Hepatocyte (in vitro differentiated cells): ENCODE data around the gene KCNE4. TPM values are rescaled to one million over a fixed set of nuclear protein-coding genes. Genes with fewer than 3 reads are reported as not detected.

Experiments used
- DNase-seq: peaks from one replicate; pipeline ENCODE4 v3.0.0-alpha.2; 2016; ENCODE audit warnings: low spot score
- H2AFZ ChIP-seq: fragments of 200-600 bp; sonication (generic); 2 replicates; pipeline ENCODE4 v1.6.0; 2016; ENCODE audit warnings: antibody characterized with exemption, mild to moderate bottlenecking
- H3K27ac ChIP-seq: fragments of 200-600 bp; sonication (generic); 2 replicates; pipeline ENCODE4 v1.5.1; 2016; ENCODE audit warnings: mild to moderate bottlenecking
- H3K27me3 ChIP-seq: fragments of 200-600 bp; sonication (generic); 2 replicates; pipeline ENCODE4 v1.6.1; 2016
- H3K36me3 ChIP-seq: fragments of 200-600 bp; sonication (generic); replicated peaks from 2 replicates; pipeline ENCODE4 v1.5.1; 2016; ENCODE audit warnings: low read depth; ENCODE audit not compliant: insufficient read depth
- H3K4me1 ChIP-seq: fragments of 200-600 bp; sonication (generic); 2 replicates; pipeline ENCODE4 v1.5.1; 2016; ENCODE audit warnings: mild to moderate bottlenecking, moderate library complexity; ENCODE audit not compliant: insufficient read depth
- H3K4me2 ChIP-seq: fragments of 200-600 bp; sonication (generic); 2 replicates; pipeline ENCODE4 v1.6.0; 2016
- H3K4me3 ChIP-seq: fragments of 200-600 bp; sonication (generic); 2 replicates; pipeline ENCODE4 v1.5.1; 2016; ENCODE audit warnings: mild to moderate bottlenecking
- H3K79me2 ChIP-seq: fragments of 200-600 bp; sonication (generic); 2 replicates; pipeline ENCODE4 v1.6.0; 2017; ENCODE audit warnings: mild to moderate bottlenecking
- H3K9me2 ChIP-seq: fragments of 200-600 bp; sonication (generic); replicated peaks from 2 replicates; pipeline ENCODE4 v1.6.0; 2017; ENCODE audit warnings: mild to moderate bottlenecking; ENCODE audit not compliant: insufficient read depth
- H3K9me3 ChIP-seq: fragments of 200-600 bp; sonication (generic); 2 replicates; pipeline ENCODE4 v1.5.1; 2016; ENCODE audit warnings: low read depth, mild to moderate bottlenecking
- H4K20me1 ChIP-seq: fragments of 200-600 bp; sonication (generic); 2 replicates; pipeline ENCODE4 v1.6.0; 2016; ENCODE audit warnings: mild to moderate bottlenecking; ENCODE audit not compliant: insufficient read depth, poor library complexity, severe bottlenecking
- CTCF ChIP-seq: fragments of 200-600 bp; sonication (generic); IDR thresholded peaks from 2 replicates; pipeline ENCODE4 v1.5.1; 2016; ENCODE audit warnings: antibody characterized with exemption, mild to moderate bottlenecking; ENCODE audit not compliant: poor library complexity
- EZH2 ChIP-seq: fragments of 200-600 bp; sonication (generic); IDR thresholded peaks from 2 replicates; pipeline ENCODE4 v1.6.1; 2016; ENCODE audit warnings: antibody characterized with exemption, mild to moderate bottlenecking, borderline replicate concordance
- EZH2phosphoT487 ChIP-seq: fragments of 200-600 bp; sonication (generic); IDR thresholded peaks from one replicate; pipeline ENCODE4 v1.6.1; 2018; ENCODE audit warnings: antibody characterized with exemption, mild to moderate bottlenecking, low read depth, moderate library complexity; ENCODE audit not compliant: unreplicated experiment, severe bottlenecking
- WGBS: methylation state at CpG from one replicate; pipeline ENCODE4 v1.1.6; 2016; ENCODE audit warnings: low lambda C conversion rate; ENCODE audit errors: missing lambda C conversion rate; 5-methylcytosine and 5-hydroxymethylcytosine counted together
- polyA plus RNA-seq: library from polyadenylated mRNA; unstranded; fragments of >200 nt; fragmentation: Nextera tagmentation; extraction: Ambion mirVana; gene quantifications from 2 replicates; pipeline ENCODE4 v1.2.1, GENCODE V29; 2016
- total RNA-seq: library from RNA; depleted of rRNA; stranded (reverse); fragments of >200 nt; gene quantifications from 2 replicates; pipeline ENCODE4 v1.2.3, GENCODE V29; 2014

The KCNE4 gene
- total and polyA plus RNA-seq, 2 experiments from 2014 or later, result 51.4 to 54.6 TPM

- WGBS, result 93% methylated on average over 5 of the region's 5 CpGs
- H3K79me2 ChIP-seq, result no peaks in the 10 kb centered on the region
- no peaks in the 10 kb centered on the region for H3K27me3 ChIP-seq
- no peaks in the 10 kb centered on the region for H3K4me1 ChIP-seq
- TF ChIP-seq EZH2phosphoT487, result no peak
- TF ChIP-seq CTCF, result no peak
- TF ChIP-seq EZH2, result no peak
- H3K27ac ChIP-seq, result no peak overlapping the region
- no peaks in the 10 kb centered on the region for H4K20me1 ChIP-seq
- DNase-seq, result no peak
- no peaks in the 10 kb centered on the region for H3K9me3 ChIP-seq
- H3K36me3 ChIP-seq, result no peaks in the 10 kb centered on the region
- H2AFZ ChIP-seq, result no peak overlapping the region
- H3K4me2 ChIP-seq, result no peak overlapping the region
- no peak overlapping the region for H3K4me3 ChIP-seq
- no peaks in the 10 kb centered on the region for H3K9me2 ChIP-seq
These were observed 35.5 kb downstream of the KCNE4 start for GRCh38 chr2:223087466-223087865.

- Histone ChIP-seq H3K4me1 (no peaks in the 10 kb centered on the region), H2AFZ (no peak overlapping the region), H3K9me3 (no peaks in the 10 kb centered on the region), H3K4me3 (no peak overlapping the region), H4K20me1 (no peaks in the 10 kb centered on the region), H3K27ac (no peak overlapping the region), H3K79me2 (no peaks in the 10 kb centered on the region), H3K9me2 (no peaks in the 10 kb centered on the region), H3K4me2 (no peak overlapping the region), H3K27me3 (no peaks in the 10 kb centered on the region), H3K36me3 (no peaks in the 10 kb centered on the region)
- TF ChIP-seq EZH2phosphoT487, result no peak
- no peak for TF ChIP-seq EZH2
- no peak for TF ChIP-seq CTCF
- DNase-seq, result no peak
- 73% methylated on average over 3 of the region's 3 CpGs for WGBS
These were observed 36.9 kb downstream of the KCNE4 start for GRCh38 chr2:223088866-223089265.

- H3K9me3 ChIP-seq, result no peaks in the 10 kb centered on the region
- no peaks in the 10 kb centered on the region for H3K79me2 ChIP-seq
- no peak overlapping the region for H3K4me3 ChIP-seq
- no peaks in the 10 kb centered on the region for H3K36me3 ChIP-seq
- H3K9me2 ChIP-seq, result no peaks in the 10 kb centered on the region
- no peaks in the 10 kb centered on the region for H3K4me1 ChIP-seq
- TF ChIP-seq EZH2phosphoT487, result no peak
- no peak for TF ChIP-seq EZH2
- no peak for TF ChIP-seq CTCF
- H3K27ac ChIP-seq, result no peak overlapping the region
- no peak overlapping the region for H3K4me2 ChIP-seq
- no peaks in the 10 kb centered on the region for H3K27me3 ChIP-seq
- no peak for DNase-seq
- WGBS, result 87% methylated on average over 5 of the region's 5 CpGs
- no peaks in the 10 kb centered on the region for H4K20me1 ChIP-seq
- H2AFZ ChIP-seq, result no peak overlapping the region
These were observed 38.0 kb downstream of the KCNE4 start for GRCh38 chr2:223090039-223090438.
